ENCODE measurements around the gene CAPN3.
A peak's percentile ranks its signal among the peaks of the same experiment; 100 is the strongest.

The CAPN3 gene

GRCh38 chr15:42456531-42456930 lies 97.2 kb downstream of the CAPN3 start (continued):
- TF ChIP-seq ZNF768 (tag by site-specific recombination; IDR thresholded peaks at IDR 0.05) (no peak), ZNF350 (tag by site-specific recombination; IDR thresholded peaks at IDR 0.05) (no peak), ZNF629 (tag by site-specific recombination; IDR thresholded peaks at IDR 0.05) (no peak), ZNF157 (tag by site-specific recombination; IDR thresholded peaks at IDR 0.05) (no peak), ZNF704 (tag by site-specific recombination; IDR thresholded peaks at IDR 0.05) (no peak), TRIM28 (IDR thresholded peaks at IDR 0.05; ENCODE audit: borderline replicate concordance, low read length) (no peak), ZNF585B (tag by site-specific recombination; IDR thresholded peaks at IDR 0.05) (no peak)

- peaks cover 0 to 7% of the 10 kb centered on the region in 2 experiments; a peak in 1 of 3 replicates for H3K36me3 ChIP-seq (ENCODE audit: control insufficient read depth in 2 of 2, insufficient read depth in 1 of 2, low read length in 2 of 2)
- H3K4me1 ChIP-seq (ENCODE audit: control insufficient read depth, insufficient read depth, low read length) = no peaks in the 10 kb centered on the region
- no peak overlapping the region for H3K4me3 ChIP-seq (ENCODE audit: low read depth, low read length)
- H3K9me3 ChIP-seq (ENCODE audit: control insufficient read depth, insufficient read depth, low read depth, low read length) = no peaks in the 10 kb centered on the region
- ChIA-PET POLR2A (no interaction called here), CTCF (no interaction called here)
- no peak overlapping the region for H3K27ac ChIP-seq (ENCODE audit: extremely low read depth, low read depth, low read length)
- no peak for TF ChIP-seq ZNF112 (tag by site-specific recombination; IDR thresholded peaks at IDR 0.05)
Measured at GRCh38 chr15:42456971-42457370, 97.7 kb downstream of the CAPN3 start.

GRCh38 chr15:42457445-42458442 lies 98.4 kb downstream of the CAPN3 start:
- POLR2A ChIA-PET = no interaction called here
- CTCF ChIA-PET = interaction anchor here (0.7 kb wide), 1 partner anchor 80 kb away, joined by 3 read pairs; no protein-coding TSS in a partner anchor

More at GRCh38 chr15:42457445-42458442, 98.4 kb downstream of the CAPN3 start:
- no peaks in the 10 kb centered on the region for H3K4me1 ChIP-seq (ENCODE audit: control insufficient read depth, insufficient read depth, low read length)
- no peak overlapping the region for H3K4me3 ChIP-seq (ENCODE audit: low read depth, low read length)
- no peaks in the 10 kb centered on the region for H3K9me3 ChIP-seq (ENCODE audit: control insufficient read depth, insufficient read depth, low read depth, low read length)
- H3K36me3 ChIP-seq (ENCODE audit: control insufficient read depth in 2 of 2, insufficient read depth in 1 of 2, low read length in 2 of 2) = peaks cover 0 to 7% of the 10 kb centered on the region in 2 experiments; a peak in 1 of 3 replicates
- no peak overlapping the region for H3K27ac ChIP-seq (ENCODE audit: extremely low read depth, low read depth, low read length)
- TF ChIP-seq PRDM1 (tag by site-specific recombination; IDR thresholded peaks at IDR 0.05) (peak; percentile 31; the same call in 1 of the 2 replicates), ZSCAN23 (tag by site-specific recombination; IDR thresholded peaks at IDR 0.05) (no peak), OSR2 (tag by site-specific recombination; IDR thresholded peaks at IDR 0.05) (peak; percentile 14; the same call in 1 of the 2 replicates), MZF1 (tag by site-specific recombination; IDR thresholded peaks at IDR 0.05; ENCODE audit: borderline replicate concordance) (no peak), PRDM10 (tag by site-specific recombination; IDR thresholded peaks at IDR 0.05) (no peak), PBX3 (CRISPR knock-in tag; IDR thresholded peaks at IDR 0.05) (no peak)

Data from HEK293 (cell line).